NCI-H1105 (cell line): ENCODE data around the gene BMP7.

Experiments used
- DNase-seq: peaks from one replicate; lab custom pipeline; 2025; lab: John Stamatoyannopoulos, UW

The BMP7 gene

GRCh38 chr20:57124366-57124765 lies 142.1 kb downstream of the BMP7 start:
- no peak for DNase-seq

GRCh38 chr20:57123504-57123903 lies 142.9 kb downstream of the BMP7 start:
- DNase-seq = no peak

- no peak for DNase-seq
These were observed 143.6 kb downstream of the BMP7 start for GRCh38 chr20:57122536-57123489.

DNA sequence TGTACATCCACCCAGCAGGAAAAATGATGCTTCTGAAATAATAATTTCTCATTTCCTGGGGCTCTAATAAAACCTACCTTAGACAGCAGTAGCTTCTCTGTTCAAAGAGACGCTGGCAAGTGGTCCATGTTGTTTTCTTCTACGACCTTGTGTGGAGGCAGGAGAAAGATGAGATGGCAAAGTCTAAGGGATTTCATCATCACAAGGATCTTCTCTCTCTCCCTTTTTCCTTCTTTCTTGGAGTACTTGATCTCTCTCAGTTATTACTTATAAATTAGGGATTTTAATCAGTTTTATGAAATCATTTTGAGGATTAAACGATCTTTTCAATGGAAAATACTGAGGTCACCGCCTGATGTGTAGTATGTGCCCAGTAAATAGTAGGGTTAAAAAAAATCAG lies 147.5 kb downstream of the BMP7 start:
- no peak for DNase-seq
